IPS-20b (cell line): ENCODE results near the gene TRAF3.

ENCODE experiments used
- H3K27ac ChIP-seq: one replicate; pipeline ENCODE4 v1.5.1; 2013; ENCODE audit warnings: low read length
- H3K27me3 ChIP-seq: 2 replicates; pipeline ENCODE4 v1.6.1; 2013; ENCODE audit warnings: mild to moderate bottlenecking, low read length, inconsistent platforms; ENCODE audit not compliant: insufficient read depth
- H3K36me3 ChIP-seq: 2 replicates; pipeline ENCODE4 v1.6.1; 2013; ENCODE audit warnings: low read depth, mild to moderate bottlenecking, inconsistent platforms, low read length, moderate library complexity; ENCODE audit not compliant: insufficient read depth
- H3K4me1 ChIP-seq: 2 replicates; pipeline ENCODE4 v1.6.1; 2013; ENCODE audit warnings: mild to moderate bottlenecking, control low read depth, inconsistent platforms, low read length, moderate library complexity; ENCODE audit not compliant: insufficient read depth
- H3K4me3 ChIP-seq: 2 replicates; pipeline ENCODE4 v1.5.1; 2013; ENCODE audit warnings: mild to moderate bottlenecking, low read length, inconsistent platforms
- H3K9ac ChIP-seq: 2 replicates; pipeline ENCODE4 v1.6.1; 2013; ENCODE audit warnings: low read depth, mild to moderate bottlenecking, inconsistent platforms, low read length, moderate library complexity
- H3K9me3 ChIP-seq: 2 replicates; pipeline ENCODE4 v1.6.1; 2013; ENCODE audit warnings: mild to moderate bottlenecking, low read depth, low read length, inconsistent platforms; ENCODE audit not compliant: insufficient read depth

TRAF3 gene

DNA sequence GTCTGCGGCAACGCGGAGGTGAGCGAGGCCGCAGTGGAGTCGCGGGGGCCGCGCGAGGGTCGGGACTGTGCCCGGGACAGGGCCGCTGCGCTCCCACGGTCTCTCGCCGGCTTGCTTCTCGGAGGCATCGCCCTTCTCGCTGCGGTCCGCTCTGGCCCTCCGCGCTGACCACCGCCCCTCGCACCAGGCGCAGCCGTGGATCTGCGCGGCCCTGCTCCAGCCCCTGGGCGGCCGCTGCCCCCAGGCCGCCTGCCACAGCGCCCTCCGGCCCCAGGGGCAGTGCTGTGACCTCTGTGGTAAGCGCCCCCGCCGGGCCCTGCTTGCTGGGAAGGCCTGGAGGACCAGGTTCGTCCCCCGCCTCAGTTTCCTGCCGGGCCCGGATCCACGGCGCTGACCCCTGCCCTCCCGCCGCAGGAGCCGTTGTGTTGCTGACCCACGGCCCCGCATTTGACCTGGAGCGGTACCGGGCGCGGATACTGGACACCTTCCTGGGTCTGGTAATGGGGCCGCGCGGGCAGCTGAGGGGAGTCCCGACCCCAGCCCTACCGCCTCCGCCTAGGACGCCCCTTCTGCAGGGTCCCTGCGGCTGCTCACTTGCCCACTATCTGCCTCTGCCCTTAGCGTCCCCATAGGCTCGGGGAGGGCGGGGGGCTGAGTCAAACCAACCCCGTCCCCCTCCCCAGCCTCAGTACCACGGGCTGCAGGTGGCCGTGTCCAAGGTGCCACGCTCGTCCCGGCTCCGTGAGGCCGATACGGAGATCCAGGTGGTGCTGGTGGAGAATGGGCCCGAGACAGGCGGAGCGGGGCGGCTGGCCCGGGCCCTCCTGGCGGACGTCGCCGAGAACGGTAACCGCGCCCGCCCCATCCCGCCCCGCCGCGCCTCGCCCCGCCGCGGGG is 152.2 kb downstream of the TRAF3 start:
- Histone ChIP-seq H3K27me3 (peaks cover 76% of the 10 kb centered on the region), H3K27ac (no peak overlapping the region), H3K9ac (no peak overlapping the region), H3K4me3 (peak overlapping the region; percentile 81; the same call in 1 of the 2 replicates), H3K4me1 (peaks cover 3% of the 10 kb centered on the region; the same call in 1 of the 2 replicates), H3K36me3 (peaks cover 8% of the 10 kb centered on the region; the same call in 1 of the 2 replicates), H3K9me3 (no peaks in the 10 kb centered on the region)

DNA sequence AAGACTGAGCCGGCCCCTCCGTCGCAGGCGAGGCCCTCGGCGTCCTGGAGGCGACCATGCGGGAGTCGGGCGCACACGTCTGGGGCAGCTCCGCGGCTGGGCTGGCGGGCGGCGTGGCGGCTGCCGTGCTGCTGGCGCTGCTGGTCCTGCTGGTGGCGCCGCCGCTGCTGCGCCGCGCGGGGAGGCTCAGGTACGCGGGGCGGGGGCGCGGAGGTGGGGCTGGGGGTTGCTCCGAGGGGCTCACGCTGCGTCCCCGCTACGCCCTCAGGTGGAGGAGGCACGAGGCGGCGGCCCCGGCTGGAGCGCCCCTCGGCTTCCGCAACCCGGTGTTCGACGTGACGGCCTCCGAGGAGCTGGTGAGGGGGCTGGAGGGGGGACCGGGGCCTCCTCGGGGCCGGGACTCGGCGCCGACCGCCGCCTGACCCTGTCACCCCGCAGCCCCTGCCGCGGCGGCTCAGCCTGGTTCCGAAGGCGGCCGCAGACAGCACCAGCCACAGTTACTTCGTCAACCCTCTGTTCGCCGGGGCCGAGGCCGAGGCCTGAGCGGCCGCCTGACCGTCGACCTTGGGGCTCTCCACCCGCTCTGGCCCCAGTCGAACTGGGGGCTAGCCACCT is 153.0 kb downstream of the TRAF3 start:
- H3K27me3 ChIP-seq, result peaks cover 68% of the 10 kb centered on the region
- H3K4me3 ChIP-seq, result peak overlapping the region; percentile 29; the same call in 1 of the 2 replicates
- no peaks in the 10 kb centered on the region for H3K9me3 ChIP-seq
- peaks cover 8% of the 10 kb centered on the region; the same call in 1 of the 2 replicates for H3K36me3 ChIP-seq
- H3K4me1 ChIP-seq, result peaks cover 3% of the 10 kb centered on the region; the same call in 1 of the 2 replicates
- no peak overlapping the region for H3K9ac ChIP-seq
- H3K27ac ChIP-seq, result no peak overlapping the region

DNA sequence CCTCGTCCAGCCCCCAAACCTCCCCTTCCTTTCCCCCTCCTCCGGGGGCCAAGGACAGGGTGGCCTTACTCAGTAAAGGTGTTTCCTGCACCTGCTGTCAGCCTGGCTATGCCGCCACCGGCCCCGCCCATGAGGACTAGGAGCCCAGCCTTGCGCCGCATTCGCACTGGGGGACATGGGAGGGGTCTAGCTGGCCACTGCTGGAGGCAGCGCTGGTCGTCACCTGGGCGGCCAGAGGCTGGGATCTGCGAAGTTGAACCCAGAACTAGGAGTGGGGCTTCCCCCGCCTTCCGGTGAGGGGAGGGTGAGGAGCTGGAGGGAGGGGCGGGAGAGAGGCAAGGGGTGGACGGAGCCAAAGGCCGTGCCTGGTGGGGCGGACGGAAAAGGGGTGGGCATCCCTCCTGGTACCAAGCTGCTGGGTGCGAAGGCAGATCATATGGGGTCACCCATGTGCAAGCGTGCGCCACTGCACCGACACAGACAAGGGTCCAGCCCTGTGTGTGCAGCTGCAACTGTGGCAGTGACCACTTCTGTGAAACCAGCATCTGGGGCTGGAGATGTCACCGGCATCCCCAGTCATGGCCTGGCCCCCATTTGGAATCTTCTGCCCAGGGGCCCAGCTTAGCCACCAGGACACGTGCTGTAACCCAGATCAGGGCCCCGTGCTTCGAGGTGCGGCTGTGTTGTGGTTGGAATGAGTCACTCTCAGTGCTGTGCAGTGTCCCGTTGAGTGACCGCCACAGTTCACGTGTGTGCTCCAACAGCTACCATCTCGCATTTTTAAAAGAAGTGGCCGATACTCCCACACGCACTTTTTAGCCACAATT is 153.7 kb downstream of the TRAF3 start:
- no peaks in the 10 kb centered on the region for H3K9me3 ChIP-seq
- no peak overlapping the region for H3K9ac ChIP-seq
- peaks cover 61% of the 10 kb centered on the region for H3K27me3 ChIP-seq
- H3K4me1 ChIP-seq, result peaks cover 3% of the 10 kb centered on the region; the same call in 1 of the 2 replicates
- H3K4me3 ChIP-seq, result peak overlapping the region; percentile 29; the same call in 1 of the 2 replicates
- peaks cover 8% of the 10 kb centered on the region; the same call in 1 of the 2 replicates for H3K36me3 ChIP-seq
- H3K27ac ChIP-seq, result no peak overlapping the region

DNA sequence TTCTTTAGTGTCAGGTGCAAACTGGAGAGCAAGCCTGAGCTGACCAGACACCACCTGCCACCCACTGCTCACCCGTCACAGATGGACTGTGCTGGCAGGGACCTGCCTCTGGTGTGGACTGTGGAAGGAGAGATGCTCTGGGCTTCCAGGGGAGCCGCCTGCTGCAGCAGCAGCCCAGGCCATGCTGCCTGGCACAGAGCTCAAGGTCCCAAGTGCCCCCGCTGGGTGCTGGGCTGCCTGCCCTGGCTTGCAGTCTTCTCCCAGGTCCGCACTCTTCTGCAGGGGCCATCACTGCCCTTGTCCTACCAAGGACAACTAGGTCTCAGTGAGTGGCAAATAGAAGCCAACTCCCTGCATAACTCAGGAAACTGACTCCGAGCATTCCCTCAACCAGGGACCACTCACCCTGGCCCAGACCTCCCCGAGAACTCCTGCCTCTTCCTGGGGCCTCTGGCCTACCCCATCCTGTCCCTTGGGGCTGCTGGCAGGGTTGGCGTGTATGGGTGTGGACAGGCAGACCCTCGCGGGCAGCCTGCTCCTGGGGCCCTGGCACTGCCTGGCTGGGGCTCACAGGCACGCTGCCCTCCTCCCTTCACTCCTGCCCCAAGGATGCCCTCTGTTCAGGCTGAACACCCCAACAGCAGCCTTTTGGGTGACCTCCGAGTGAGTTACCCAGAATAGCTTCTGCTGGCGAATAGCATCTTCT is 154.5 kb downstream of the TRAF3 start:
- Histone ChIP-seq H3K9me3 (no peaks in the 10 kb centered on the region), H3K9ac (no peak overlapping the region), H3K4me3 (no peak overlapping the region), H3K27ac (no peak overlapping the region), H3K4me1 (peaks cover 3% of the 10 kb centered on the region; the same call in 1 of the 2 replicates), H3K36me3 (peaks cover 12% of the 10 kb centered on the region), H3K27me3 (peaks cover 54% of the 10 kb centered on the region)

DNA sequence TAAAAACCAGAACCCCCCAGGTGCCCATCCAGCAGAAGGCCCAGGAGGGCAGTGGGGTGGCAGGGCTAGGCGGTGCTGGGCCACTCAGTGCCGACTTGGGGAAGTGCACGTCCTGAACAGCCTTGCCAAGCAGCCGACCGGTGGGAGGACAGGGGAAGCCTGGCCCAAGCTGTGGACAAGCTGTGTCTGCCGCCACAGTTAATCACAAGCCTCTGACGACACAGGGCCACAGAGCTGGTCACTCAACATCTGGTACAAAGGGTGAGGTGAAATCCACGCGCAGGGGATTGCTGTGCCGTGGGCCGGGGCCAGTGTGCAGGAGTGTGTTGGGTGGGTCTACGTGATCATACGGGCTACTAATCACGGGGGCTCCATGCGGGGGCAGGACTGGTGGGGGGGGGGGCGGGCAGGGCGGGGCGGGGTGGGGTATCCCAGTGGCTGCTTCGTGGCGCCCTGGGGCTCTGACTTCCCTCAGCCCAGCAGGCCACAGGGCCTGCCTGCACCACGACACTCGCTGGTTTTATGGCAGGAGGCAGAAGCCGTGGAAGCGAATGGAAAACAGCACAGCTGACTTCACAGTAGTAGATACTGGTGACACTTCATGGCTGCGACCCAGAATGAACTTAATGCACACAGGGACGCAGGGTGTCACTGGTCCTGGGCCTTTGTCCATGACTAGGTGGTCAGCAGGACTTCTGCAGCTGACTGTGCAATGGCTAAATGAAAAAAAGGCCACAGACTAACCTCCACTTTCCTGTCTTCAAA is 155.4 kb downstream of the TRAF3 start:
- H3K4me3 ChIP-seq, result no peak overlapping the region
- no peaks in the 10 kb centered on the region for H3K4me1 ChIP-seq
- H3K36me3 ChIP-seq, result peaks cover 12% of the 10 kb centered on the region
- no peak overlapping the region for H3K27ac ChIP-seq
- no peak overlapping the region for H3K9ac ChIP-seq
- no peaks in the 10 kb centered on the region for H3K9me3 ChIP-seq
- H3K27me3 ChIP-seq, result peaks cover 44% of the 10 kb centered on the region

DNA sequence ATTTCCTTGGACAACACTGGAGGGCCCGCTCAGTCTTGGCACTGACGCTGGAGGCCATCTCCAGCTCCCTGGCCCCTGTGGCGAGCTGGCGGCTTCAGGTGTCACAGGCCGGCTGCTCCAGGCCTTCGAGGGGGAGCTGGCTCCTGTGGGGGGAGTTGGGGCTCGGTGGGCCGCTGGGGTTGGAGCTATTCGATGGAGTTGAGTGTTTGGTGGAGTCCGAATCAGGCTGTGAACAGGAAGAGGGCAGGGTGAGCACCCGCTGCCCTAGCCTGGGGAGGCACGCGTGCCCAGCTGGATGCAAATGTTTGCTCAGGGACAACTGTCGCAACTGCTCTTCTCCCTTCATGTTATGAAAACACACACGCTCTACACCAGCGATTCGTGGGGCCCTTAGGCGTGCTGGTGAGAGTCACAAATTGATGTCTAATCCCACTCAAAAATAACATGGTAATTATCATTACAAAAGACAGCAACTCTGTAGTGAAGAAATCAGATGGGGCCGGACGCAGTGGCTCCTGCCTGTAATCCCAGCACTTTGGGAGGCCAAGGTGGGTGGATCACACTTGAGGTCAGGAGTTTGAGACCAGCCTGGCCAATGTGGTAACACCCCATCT is 156.5 kb downstream of the TRAF3 start:
- Histone ChIP-seq H3K9me3 (no peaks in the 10 kb centered on the region), H3K4me3 (no peak overlapping the region), H3K27me3 (peaks cover 34% of the 10 kb centered on the region), H3K27ac (no peak overlapping the region), H3K36me3 (peaks cover 12% of the 10 kb centered on the region), H3K4me1 (no peaks in the 10 kb centered on the region), H3K9ac (no peak overlapping the region)

DNA sequence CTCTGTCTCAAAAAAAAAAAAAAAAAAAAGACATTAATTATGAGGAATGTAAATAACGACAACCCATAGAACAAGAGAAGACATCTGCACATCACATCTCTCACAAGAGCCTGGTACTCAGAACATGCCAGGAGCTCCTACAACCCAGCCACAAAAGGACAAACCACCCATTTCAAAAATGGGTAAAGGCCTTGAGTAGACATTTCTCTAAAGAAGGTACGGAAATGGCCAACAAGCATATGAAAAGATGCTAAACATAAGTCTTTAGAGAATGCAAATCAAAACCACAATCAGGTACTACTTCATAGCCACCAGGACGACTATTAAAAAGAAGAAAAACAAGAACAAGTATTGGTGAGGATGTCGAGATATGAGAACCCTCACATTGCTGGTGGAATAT is 158.5 kb downstream of the TRAF3 start:
- no peaks in the 10 kb centered on the region for H3K9me3 ChIP-seq
- H3K27me3 ChIP-seq, result peaks cover 13% of the 10 kb centered on the region
- no peaks in the 10 kb centered on the region for H3K4me1 ChIP-seq
- no peak overlapping the region for H3K4me3 ChIP-seq
- H3K36me3 ChIP-seq, result peaks cover 29% of the 10 kb centered on the region
- H3K9ac ChIP-seq, result no peak overlapping the region
- no peak overlapping the region for H3K27ac ChIP-seq

DNA sequence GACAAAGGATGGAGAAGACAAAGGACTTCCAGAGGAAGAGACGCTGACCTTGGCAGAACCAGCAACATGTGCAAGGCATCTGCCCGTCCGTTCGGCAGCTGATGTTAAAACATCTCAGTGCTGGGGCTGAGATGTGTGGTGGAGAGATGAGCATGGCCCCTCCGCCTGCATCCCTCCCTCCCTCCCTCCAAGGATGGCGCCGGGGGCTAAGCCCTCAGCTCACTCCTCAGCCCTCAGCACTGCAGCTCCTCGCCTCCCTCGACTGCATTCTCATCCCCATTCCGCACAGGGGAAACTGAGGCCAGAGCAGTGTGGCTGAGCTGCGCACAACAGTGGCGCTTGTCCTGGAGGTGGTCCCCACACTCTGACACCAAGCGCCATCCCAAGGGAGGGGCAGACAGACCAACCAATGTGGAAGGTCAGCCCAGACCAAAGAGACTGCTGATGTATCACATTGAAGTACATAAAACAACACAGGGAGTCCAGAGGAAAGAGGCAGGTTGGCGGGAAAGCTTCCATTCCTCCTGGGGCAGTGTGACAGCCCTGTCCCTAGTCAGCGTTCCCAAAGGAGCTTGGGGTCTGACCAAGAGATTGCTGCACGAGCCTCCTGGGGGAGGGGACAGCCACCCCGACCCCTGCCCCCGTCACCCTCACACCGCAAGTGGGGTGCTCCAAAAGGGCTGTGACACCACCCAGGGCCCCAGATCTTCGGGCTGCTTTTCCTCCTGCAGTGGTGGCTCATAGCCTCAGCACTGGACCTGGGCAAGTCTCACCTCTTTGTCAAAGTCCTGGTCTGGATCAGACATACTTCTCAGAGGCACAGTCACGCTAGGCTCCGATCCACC is 160.3 kb downstream of the TRAF3 start:
- Histone ChIP-seq H3K27me3 (no peaks in the 10 kb centered on the region), H3K9me3 (no peaks in the 10 kb centered on the region), H3K27ac (no peak overlapping the region), H3K9ac (no peak overlapping the region), H3K4me3 (no peak overlapping the region), H3K4me1 (no peaks in the 10 kb centered on the region), H3K36me3 (peaks cover 47% of the 10 kb centered on the region)

DNA sequence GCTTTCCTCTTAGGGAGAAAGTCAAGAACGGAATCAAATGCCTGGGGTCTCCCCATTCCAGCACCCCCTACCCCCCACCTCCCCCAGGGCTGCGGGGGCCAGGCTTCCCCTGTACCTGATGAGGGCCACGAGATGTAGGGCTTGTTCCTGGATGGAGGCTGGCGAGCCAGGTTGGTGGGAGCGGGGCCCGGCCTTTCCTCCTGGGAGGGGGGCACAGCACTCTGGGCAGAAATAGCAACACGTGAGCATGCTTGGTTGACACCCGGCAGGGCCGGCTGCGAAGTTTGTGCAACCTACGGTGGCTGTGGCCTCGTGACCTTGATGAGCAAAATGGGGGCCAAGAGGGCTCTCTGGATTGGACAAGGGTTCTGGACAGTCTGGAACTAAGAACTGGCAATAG is 160.9 kb downstream of the TRAF3 start:
- Histone ChIP-seq H3K4me3 (no peak overlapping the region), H3K9me3 (no peaks in the 10 kb centered on the region), H3K4me1 (no peaks in the 10 kb centered on the region), H3K9ac (no peak overlapping the region), H3K27me3 (no peaks in the 10 kb centered on the region), H3K27ac (no peak overlapping the region), H3K36me3 (peaks cover 49% of the 10 kb centered on the region)

DNA sequence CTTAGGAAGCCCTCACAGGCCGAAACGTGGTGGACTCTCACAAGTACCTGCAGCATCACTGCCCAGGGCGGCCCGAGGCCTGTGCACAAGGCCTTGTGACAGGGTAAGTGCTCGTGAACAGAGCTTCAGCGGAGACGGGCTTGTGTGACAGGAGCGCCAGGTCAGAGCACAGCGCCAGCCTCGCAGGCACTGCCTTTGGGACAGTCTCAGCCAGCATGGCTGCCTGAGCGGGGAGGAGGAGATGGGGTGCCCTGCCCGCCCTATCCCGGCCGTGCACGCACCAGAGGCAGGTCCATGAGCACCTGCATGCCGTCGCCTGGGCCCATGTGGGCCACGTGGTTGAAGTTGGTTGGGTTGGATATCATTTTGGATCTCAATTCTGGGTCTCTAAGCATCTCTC is 162.1 kb downstream of the TRAF3 start:
- H3K27me3 ChIP-seq, result no peaks in the 10 kb centered on the region
- no peak overlapping the region for H3K4me3 ChIP-seq
- H3K4me1 ChIP-seq, result no peaks in the 10 kb centered on the region
- no peak overlapping the region for H3K9ac ChIP-seq
- H3K27ac ChIP-seq, result no peak overlapping the region
- H3K36me3 ChIP-seq, result peaks cover 56% of the 10 kb centered on the region
- no peaks in the 10 kb centered on the region for H3K9me3 ChIP-seq
